ENCODE results near the gene PCDHA3. TPM values are rescaled to one million over a fixed set of nuclear protein-coding genes. Genes with fewer than 3 reads are reported as not detected.
"Not testable (repeated sequence)": the region's sequence is repeated elsewhere in the genome, so short reads cannot be mapped to it uniquely, and the experiment has no call there.

Gene PCDHA3
- polyA plus RNA-seq, 4 donors: 0.21 to 0.64 (median 0.38) TPM

GRCh38 chr5:140849831-140850634, 49.2 kb downstream of the PCDHA3 start:
- not testable (repeated sequence) for DNase-seq (ENCODE audit: low read depth in 4 of 4, low spot score in 2 of 4)

Other genes starting within 250 kb of the PCDHA3 start
- 10 to 100 TPM; 22.3 to 31.8 (median 26.9) TPM for gene SRA1, start 243.6 kb upstream of the PCDHA3 start, polyA plus RNA-seq (ENCODE audit: insufficient read length in 4 of 4)
- 10 to 100 TPM; 28.4 to 65.8 (median 41.3) TPM for gene APBB3, start 236.5 kb upstream of the PCDHA3 start, polyA plus RNA-seq (ENCODE audit: insufficient read length in 4 of 4)
- 10 to 100 TPM; 74.5 to 85.7 (median 81.2) TPM for gene SLC35A4, start 236.2 kb upstream of the PCDHA3 start, polyA plus RNA-seq (ENCODE audit: insufficient read length in 4 of 4)
- gene CD14, start 167.9 kb upstream of the PCDHA3 start, polyA plus RNA-seq (ENCODE audit: insufficient read length in 4 of 4): 10 to 100 TPM in 2 of 4 donors, 1 to 10 TPM in 2; 6.0 to 11.7 (median 9.5) TPM
- gene TMCO6, start 161.6 kb upstream of the PCDHA3 start, polyA plus RNA-seq (ENCODE audit: insufficient read length in 4 of 4): 10 to 100 TPM; 12.5 to 23.1 (median 18.2) TPM
- 100 to 1,000 TPM in 1 of 4 donors, 10 to 100 TPM in 3; 76.4 to 116 (median 84.2) TPM for gene NDUFA2, start 153.4 kb upstream of the PCDHA3 start, polyA plus RNA-seq (ENCODE audit: insufficient read length in 4 of 4)
- 100 to 1,000 TPM; 149 to 185 (median 162) TPM for gene IK, start 153.2 kb upstream of the PCDHA3 start, polyA plus RNA-seq (ENCODE audit: insufficient read length in 4 of 4)
- 10 to 100 TPM; 12.5 to 21.3 (median 16.9) TPM for gene WDR55, start 136.2 kb upstream of the PCDHA3 start, polyA plus RNA-seq (ENCODE audit: insufficient read length in 4 of 4)
- gene DND1, start 127.5 kb upstream of the PCDHA3 start, polyA plus RNA-seq (ENCODE audit: insufficient read length in 4 of 4): under 1 TPM in 2 of 4 donors, not detected in 2; 0.21 to 0.77 TPM
- 10 to 100 TPM; 63.2 to 86.8 (median 73.3) TPM for gene HARS1, start 109.7 kb upstream of the PCDHA3 start, polyA plus RNA-seq (ENCODE audit: insufficient read length in 4 of 4)
- 10 to 100 TPM; 37.4 to 60.3 (median 49.2) TPM for gene HARS2, start 109.6 kb upstream of the PCDHA3 start, polyA plus RNA-seq (ENCODE audit: insufficient read length in 4 of 4)
- 100 to 1,000 TPM in 3 of 4 donors, 10 to 100 TPM in 1; 99.1 to 164 (median 111) TPM for gene ZMAT2, start 100.6 kb upstream of the PCDHA3 start, polyA plus RNA-seq (ENCODE audit: insufficient read length in 4 of 4)
- gene PCDHA1, start 14.9 kb upstream of the PCDHA3 start, polyA plus RNA-seq (ENCODE audit: insufficient read length in 4 of 4): under 1 TPM in 3 of 4 donors, not detected in 1; 0.05 to 0.12 (median 0.07) TPM
- under 1 TPM; 0.13 to 0.46 (median 0.19) TPM for gene PCDHA2, start 6.2 kb upstream of the PCDHA3 start, polyA plus RNA-seq (ENCODE audit: insufficient read length in 4 of 4)
- gene PCDHA4, start 6.0 kb downstream of the PCDHA3 start, polyA plus RNA-seq (ENCODE audit: insufficient read length in 4 of 4): 1 to 10 TPM in 2 of 4 donors, under 1 TPM in 2; 0.49 to 1.7 (median 0.91) TPM
- under 1 TPM; 0.05 to 0.24 (median 0.14) TPM for gene PCDHA5, start 20.6 kb downstream of the PCDHA3 start, polyA plus RNA-seq (ENCODE audit: insufficient read length in 4 of 4)
- under 1 TPM; 0.35 to 0.75 (median 0.49) TPM for gene PCDHA6, start 26.9 kb downstream of the PCDHA3 start, polyA plus RNA-seq (ENCODE audit: insufficient read length in 4 of 4)
- gene PCDHA7, start 33.2 kb downstream of the PCDHA3 start, polyA plus RNA-seq (ENCODE audit: insufficient read length in 4 of 4): under 1 TPM; 0.22 to 0.44 (median 0.34) TPM
- under 1 TPM in 3 of 4 donors, not detected in 1; 0.03 to 0.05 (median 0.05) TPM for gene PCDHA8, start 40.1 kb downstream of the PCDHA3 start, polyA plus RNA-seq (ENCODE audit: insufficient read length in 4 of 4)
- under 1 TPM in 3 of 4 donors, not detected in 1; 0.03 to 0.12 (median 0.05) TPM for gene PCDHA9, start 47.3 kb downstream of the PCDHA3 start, polyA plus RNA-seq (ENCODE audit: insufficient read length in 4 of 4)
- gene PCDHA10, start 54.8 kb downstream of the PCDHA3 start, polyA plus RNA-seq (ENCODE audit: insufficient read length in 4 of 4): 1 to 10 TPM in 1 of 4 donors, under 1 TPM in 3; 0.13 to 1.1 (median 0.75) TPM
- under 1 TPM; 0.21 to 0.54 (median 0.36) TPM for gene PCDHA11, start 67.9 kb downstream of the PCDHA3 start, polyA plus RNA-seq (ENCODE audit: insufficient read length in 4 of 4)
- under 1 TPM in 3 of 4 donors, not detected in 1; 0.07 to 0.14 (median 0.11) TPM for gene PCDHA12, start 74.3 kb downstream of the PCDHA3 start, polyA plus RNA-seq (ENCODE audit: insufficient read length in 4 of 4)
- under 1 TPM in 3 of 4 donors, not detected in 1; 0.03 to 0.07 (median 0.05) TPM for gene PCDHA13, start 81.1 kb downstream of the PCDHA3 start, polyA plus RNA-seq (ENCODE audit: insufficient read length in 4 of 4)
- gene PCDHAC1, start 125.2 kb downstream of the PCDHA3 start, polyA plus RNA-seq (ENCODE audit: insufficient read length in 4 of 4): under 1 TPM; 0.03 to 0.17 (median 0.08) TPM
- gene PCDHAC2, start 165.4 kb downstream of the PCDHA3 start, polyA plus RNA-seq (ENCODE audit: insufficient read length in 4 of 4): under 1 TPM; 0.49 to 0.69 (median 0.62) TPM